Endothelial cell of umbilical vein (primary cell): Measurements from ENCODE around the gene CFAP57. TPM values are rescaled to one million over a fixed set of nuclear protein-coding genes. Genes with fewer than 3 reads are reported as not detected.

Source experiments
- BruUV-seq: library from RNA; stranded (reverse); fragments of 400-500 nt; replicated peaks from 2 replicates; lab custom pipeline; 2021; lab: Mats Ljungman, UMichigan
- CTCF ChIA-PET: fragments of 300-600, 350-600 bp; sonication (Branson Sonifier 250); formaldehyde crosslinking; loops from one replicate; lab custom pipeline; 2021; ENCODE audit warnings: antibody characterized with exemption, inconsistent platforms; lab: Charles Lee
- POLR2A ChIA-PET: fragments of 300-600, 350-600 bp; sonication (Branson Sonifier 250); formaldehyde crosslinking; loops from one replicate; lab custom pipeline; 2021; ENCODE audit warnings: antibody characterized with exemption, inconsistent platforms; lab: Charles Lee
- DNase-seq: peaks from one replicate; pipeline ENCODE4 v3.0.0-alpha.2; 2011; ENCODE audit warnings: low read depth, low spot score
- FAIRE-seq: peaks from 2 replicates; lab custom pipeline; 2011; peaks lifted over from hg19 to GRCh38; lab: Jason Lieb, UNC
- H2AFZ ChIP-seq: 2 replicates; pipeline ENCODE4 v1.6.0; 2012; ENCODE audit warnings: low read depth, low read length, control low read depth, inconsistent platforms
- H3K27ac ChIP-seq: 2 replicates; pipeline ENCODE4 v1.5.1; 2011; ENCODE audit warnings: low read depth, mild to moderate bottlenecking, control low read depth, low read length, moderate library complexity; ENCODE audit not compliant: insufficient read depth
- H3K27me3 ChIP-seq, 2 experiments: 2 replicates each; pipeline versions ENCODE4 v1.6.0 to v1.6.1; 2011; ENCODE audit warnings: low read length in 2 of 2, mixed read lengths in 1 of 2; ENCODE audit not compliant: control insufficient read depth in 2 of 2, insufficient read depth in 2 of 2
- H3K36me3 ChIP-seq, 2 experiments: 2 replicates in 1 of 2; 3 replicates in 1 of 2; pipeline ENCODE4 v1.5.1; 2011; ENCODE audit warnings: low read length in 2 of 2, mild to moderate bottlenecking in 1 of 2, moderate library complexity in 1 of 2; ENCODE audit not compliant: control insufficient read depth in 2 of 2, insufficient read depth in 2 of 2; ENCODE audit errors: extremely low read depth in 1 of 2
- H3K4me1 ChIP-seq: 3 replicates; pipeline ENCODE4 v1.5.1; 2011; ENCODE audit warnings: mild to moderate bottlenecking, low read length; ENCODE audit not compliant: control insufficient read depth, insufficient read depth; ENCODE audit errors: extremely low read depth
- H3K4me2 ChIP-seq: 2 replicates; pipeline ENCODE4 v1.6.1; 2011; ENCODE audit warnings: low read length, control low read depth, mixed read lengths; ENCODE audit not compliant: insufficient read depth
- H3K4me3 ChIP-seq, 3 experiments: fragments of 200-600 bp in 1 of 3; sonication (generic), shearing (Covaris generic) in 1 of 3; replicated peaks in 1 of 3; 2 replicates each; pipeline ENCODE4 v1.5.1; 2011 to 2016; ENCODE audit warnings: control low read depth in 3 of 3, low read length in 3 of 3, mild to moderate bottlenecking in 2 of 3, inconsistent platforms in 1 of 3, low read depth in 1 of 3, moderate library complexity in 1 of 3; ENCODE audit not compliant: insufficient read depth in 1 of 3
- H3K79me2 ChIP-seq: 2 replicates; pipeline ENCODE4 v1.6.0; 2012; ENCODE audit warnings: low read length, inconsistent platforms; ENCODE audit not compliant: control insufficient read depth, insufficient read depth
- H3K9ac ChIP-seq: replicated peaks from 2 replicates; pipeline ENCODE3; 2011; ENCODE audit warnings: low read length, control low read depth; ENCODE audit not compliant: insufficient read depth; ENCODE audit errors: extremely low read depth
- H3K9me1 ChIP-seq: replicated peaks from 3 replicates; pipeline ENCODE4 v1.6.0; 2011; ENCODE audit warnings: mild to moderate bottlenecking, low read length; ENCODE audit not compliant: control insufficient read depth, insufficient read depth; ENCODE audit errors: extremely low read depth
- H3K9me3 ChIP-seq: replicated peaks from 2 replicates; pipeline ENCODE4 v1.5.1; 2012; ENCODE audit warnings: low read length, inconsistent platforms; ENCODE audit not compliant: control insufficient read depth, insufficient read depth
- H4K20me1 ChIP-seq: replicated peaks from 2 replicates; pipeline ENCODE3; 2011; ENCODE audit warnings: mild to moderate bottlenecking, low read length; ENCODE audit not compliant: control insufficient read depth, insufficient read depth; ENCODE audit errors: extremely low read depth
- CTCF ChIP-seq, 2 donors: IDR thresholded peaks; 1 replicate in 1 of 2; 2 replicates in 1 of 2; pipeline ENCODE4 v1.5.1; 2011; ENCODE audit warnings: low read length in 2 of 2, mild to moderate bottlenecking in 2 of 2, moderate library complexity in 2 of 2, control low read depth in 1 of 2, inconsistent platforms in 1 of 2, low read depth in 1 of 2; ENCODE audit not compliant: insufficient read depth in 1 of 2; ENCODE audit errors: extremely low read depth in 1 of 2
- FOS ChIP-seq: IDR thresholded peaks from 2 replicates; pipeline ENCODE4 v1.6.1; 2011; ENCODE audit warnings: mild to moderate bottlenecking, low read length, moderate library complexity, borderline replicate concordance; ENCODE audit not compliant: insufficient read depth
- GATA2 ChIP-seq: IDR thresholded peaks from 2 replicates; pipeline ENCODE4 v1.7.0; 2011; ENCODE audit warnings: low read depth, mild to moderate bottlenecking, moderate library complexity, mixed read lengths, low read length; ENCODE audit not compliant: insufficient read length, insufficient read depth
- JUN ChIP-seq: IDR thresholded peaks from 2 replicates; pipeline ENCODE4 v1.6.1; 2011; ENCODE audit warnings: borderline replicate concordance, low read depth; ENCODE audit not compliant: insufficient read length, insufficient read depth
- MAX ChIP-seq: IDR thresholded peaks from 2 replicates; pipeline ENCODE4 v1.6.1; 2011; ENCODE audit not compliant: insufficient read depth, insufficient read length
- MYC ChIP-seq: IDR thresholded peaks from one replicate; pipeline ENCODE4 v1.6.1; 2011; ENCODE audit warnings: mild to moderate bottlenecking, low read depth, low read length
- POLR2A ChIP-seq: IDR thresholded peaks from 2 replicates; pipeline ENCODE4 v1.6.1; 2012; ENCODE audit warnings: low read depth, mild to moderate bottlenecking, control low read depth, low read length
- dilution Hi-C: fragments of 300-500 bp; cut with MboI; formaldehyde crosslinking; loops from one replicate; pipeline ENCODE4 v1.15.0; 2019; ENCODE audit warnings: low sequenced_read_pairs; ENCODE audit not compliant: extremely low pct_ligation_motif_present
- intact Hi-C: fragments of 100-400 bp; cut with micrococcal nuclease; formaldehyde crosslinking; loops from one replicate; pipeline ENCODE4 v1.10.0; 2022
- polyA plus RNA-seq, 4 experiments: library from polyadenylated mRNA; depleted of rRNA in 3 of 4; stranded (reverse) in 3 of 4; unstranded in 1 of 4; fragments of >200 nt; gene quantifications; 2 replicates each; pipeline versions ENCODE4 v1.2.1 to v1.2.3, GENCODE V29; 2011 to 2012; ENCODE audit warnings: missing spikeins in 1 of 4
- total RNA-seq: library from RNA; stranded (reverse); gene quantifications from 2 replicates; pipeline ENCODE4 v1.2.3, GENCODE V29; 2021

Gene CFAP57
- total and polyA plus RNA-seq, 2 donors (not counting 3 experiments of a cell fraction or from before 2014, with no cell fraction given) = 0.88 to 0.91 TPM

DNA sequence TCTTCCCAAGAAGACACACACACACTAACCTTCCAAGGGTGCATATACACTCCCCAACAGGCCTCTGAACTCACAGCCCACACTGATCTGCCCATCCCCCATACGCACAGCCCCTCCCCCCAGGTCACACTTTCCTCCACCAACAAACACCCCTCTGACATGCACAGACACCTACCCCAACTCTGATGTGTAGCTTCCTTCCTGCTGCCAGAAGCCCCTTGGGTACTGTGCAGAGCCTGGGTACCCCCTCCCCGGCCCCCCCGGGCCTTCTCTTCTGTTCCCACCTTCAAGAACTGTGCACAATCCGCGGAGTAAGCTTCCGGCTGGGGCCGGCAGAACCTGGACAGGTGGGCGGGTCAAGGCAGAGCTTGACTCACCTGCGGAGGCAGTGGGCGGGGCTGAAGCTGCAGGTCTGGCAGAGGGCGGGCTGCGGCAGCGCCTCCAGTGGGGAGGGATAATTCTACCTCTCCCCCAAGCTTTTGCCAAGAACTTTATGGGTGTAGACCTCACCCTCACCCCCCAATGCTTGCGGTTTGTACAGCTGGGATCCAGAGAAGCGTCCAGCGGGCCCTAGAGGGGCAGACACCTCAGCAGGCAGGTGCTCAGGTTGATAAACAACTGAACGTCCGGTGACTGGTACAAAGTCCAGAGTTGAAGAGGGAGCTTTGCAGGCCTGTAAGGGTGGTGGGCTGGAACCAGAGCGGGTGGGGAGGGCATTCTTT is 113.3 kb downstream of the CFAP57 start, which contains the start of gene C1orf210:
Gene C1orf210 (minus strand): TSS at position 313 of the 722 bp plus-strand sequence. CDS start 2,311 bp downstream, outside the sequence.
- Histone ChIP-seq H3K4me3 (no peak within 1 kb of the TSS), H4K20me1 (no peaks in the 10 kb centered on the region), H3K4me1 (no peaks in the 10 kb centered on the region), H3K9ac (no peak within 1 kb of the TSS), H3K27ac (no peak within 1 kb of the TSS), H3K27me3 (peaks cover 2 to 5% of the 10 kb centered on the region in 2 experiments), H2AFZ (no peak within 1 kb of the TSS), H3K9me1 (no peaks in the 10 kb centered on the region), H3K9me3 (no peaks in the 10 kb centered on the region), H3K79me2 (no peaks in the 10 kb centered on the region), H3K4me2 (no peak within 1 kb of the TSS), H3K36me3 (no peaks in the 10 kb centered on the region)
- intact Hi-C loops = no loop called here
- DNase-seq (no peak), FAIRE-seq (no peak)
- CTCF ChIA-PET = no interaction called here
- BruUV-seq = no TSS peak
- TF ChIP-seq FOS (no peak), JUN (no peak), GATA2 (no peak), CTCF (IDR thresholded peaks at IDR 0.05; ENCODE audit: extremely low read depth in 1 of 2, insufficient read depth in 1 of 2, low read depth in 1 of 2, low read length in 2 of 2) (no peak), MYC (no peak), MAX (no peak), POLR2A (no peak)
- POLR2A ChIA-PET = interaction anchor here (0.5 kb wide), 1 partner anchor 41 kb away, joined by 5 read pairs; no protein-coding TSS in a partner anchor
- dilution Hi-C loops = no loop called here
